Retinal pigment epithelial cell (primary cell): ENCODE data around the gene MAP3K19.
A peak's percentile ranks its signal among the peaks of the same experiment; 100 is the strongest.

ENCODE experiments used
- DNase-seq: peaks from one replicate; pipeline ENCODE4 v3.0.0-alpha.2; 2010; ENCODE audit warnings: low read depth
- H3K4me3 ChIP-seq: 2 replicates; pipeline ENCODE4 v1.5.1; 2011; ENCODE audit warnings: mild to moderate bottlenecking, low read length, control low read depth, moderate library complexity
- TF ChIP-seq, protein P1 (sequence below): conservative IDR thresholded peaks from 2 replicates; pipeline ENCODE4 v1.5.1; 2011; ENCODE audit warnings: low read depth, low read length, control low read depth, inconsistent platforms

Gene MAP3K19

GRCh38 chr2:135063210-135063609, 16.0 kb upstream of the MAP3K19 start:
- TF ChIP-seq, protein P1, sequence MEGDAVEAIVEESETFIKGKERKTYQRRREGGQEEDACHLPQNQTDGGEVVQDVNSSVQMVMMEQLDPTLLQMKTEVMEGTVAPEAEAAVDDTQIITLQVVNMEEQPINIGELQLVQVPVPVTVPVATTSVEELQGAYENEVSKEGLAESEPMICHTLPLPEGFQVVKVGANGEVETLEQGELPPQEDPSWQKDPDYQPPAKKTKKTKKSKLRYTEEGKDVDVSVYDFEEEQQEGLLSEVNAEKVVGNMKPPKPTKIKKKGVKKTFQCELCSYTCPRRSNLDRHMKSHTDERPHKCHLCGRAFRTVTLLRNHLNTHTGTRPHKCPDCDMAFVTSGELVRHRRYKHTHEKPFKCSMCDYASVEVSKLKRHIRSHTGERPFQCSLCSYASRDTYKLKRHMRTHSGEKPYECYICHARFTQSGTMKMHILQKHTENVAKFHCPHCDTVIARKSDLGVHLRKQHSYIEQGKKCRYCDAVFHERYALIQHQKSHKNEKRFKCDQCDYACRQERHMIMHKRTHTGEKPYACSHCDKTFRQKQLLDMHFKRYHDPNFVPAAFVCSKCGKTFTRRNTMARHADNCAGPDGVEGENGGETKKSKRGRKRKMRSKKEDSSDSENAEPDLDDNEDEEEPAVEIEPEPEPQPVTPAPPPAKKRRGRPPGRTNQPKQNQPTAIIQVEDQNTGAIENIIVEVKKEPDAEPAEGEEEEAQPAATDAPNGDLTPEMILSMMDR: no peak
- DNase-seq: no peak
- H3K4me3 ChIP-seq: no peak overlapping the region

GRCh38 chr2:135059577-135059976, 12.3 kb upstream of the MAP3K19 start:
- TF ChIP-seq, protein P1: no peak
- H3K4me3 ChIP-seq: no peak overlapping the region

DNA sequence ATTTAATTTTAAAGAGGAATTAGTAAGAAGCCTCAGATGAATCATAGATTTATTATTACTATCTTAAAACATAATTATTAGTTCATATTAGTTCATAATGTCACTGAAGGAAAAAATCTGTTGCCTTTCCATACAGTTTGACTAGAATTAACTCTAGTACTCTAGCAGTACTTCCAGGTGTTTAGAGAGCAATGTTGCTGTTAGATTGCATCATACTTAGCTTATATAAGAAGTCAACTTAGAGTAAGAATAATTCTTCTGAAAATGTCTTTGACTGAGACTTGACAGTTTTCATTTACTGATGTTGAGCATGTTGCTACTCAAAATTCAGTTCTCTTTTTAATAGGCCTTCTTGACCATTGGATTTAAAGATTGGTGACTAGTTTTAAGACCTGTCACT, 9.5 kb upstream of the MAP3K19 start:
- no peak for DNase-seq
- TF ChIP-seq, protein P1: no peak
- H3K4me3 ChIP-seq: no peak overlapping the region

More at GRCh38 chr2:135059577-135059976, 12.3 kb upstream of the MAP3K19 start:
- no peak for DNase-seq

DNA sequence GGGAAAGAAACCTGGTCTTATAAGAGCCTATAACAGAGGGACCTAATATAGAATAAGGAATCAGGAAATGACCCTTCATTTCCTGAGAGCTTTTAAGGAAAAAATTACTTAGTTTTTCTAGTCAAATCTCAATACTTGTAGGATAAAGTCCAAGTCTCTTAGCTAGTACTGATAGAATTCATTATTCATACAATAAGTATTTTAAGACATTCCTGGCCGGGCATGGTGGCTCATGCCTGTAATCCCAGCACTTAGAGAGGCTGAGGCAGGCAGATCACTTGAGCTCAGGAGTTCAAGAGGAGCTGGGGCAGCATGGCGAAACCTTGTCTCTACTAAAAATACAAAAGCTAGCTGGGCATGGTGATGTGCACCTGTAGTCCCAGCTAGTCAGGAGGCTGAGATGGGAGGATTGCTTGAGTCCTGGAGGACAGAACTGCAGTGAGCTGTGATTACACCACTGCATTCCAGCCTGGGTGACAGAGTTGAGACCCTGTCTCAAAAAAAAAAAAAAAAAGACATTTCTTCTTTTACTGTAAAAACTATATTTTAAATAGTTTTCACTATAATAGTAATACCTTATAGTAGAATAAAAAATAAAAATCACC, 8.0 kb upstream of the MAP3K19 start:
- DNase-seq: peak; percentile 62
- no peak overlapping the region for H3K4me3 ChIP-seq
- TF ChIP-seq, protein P1: no peak

DNA sequence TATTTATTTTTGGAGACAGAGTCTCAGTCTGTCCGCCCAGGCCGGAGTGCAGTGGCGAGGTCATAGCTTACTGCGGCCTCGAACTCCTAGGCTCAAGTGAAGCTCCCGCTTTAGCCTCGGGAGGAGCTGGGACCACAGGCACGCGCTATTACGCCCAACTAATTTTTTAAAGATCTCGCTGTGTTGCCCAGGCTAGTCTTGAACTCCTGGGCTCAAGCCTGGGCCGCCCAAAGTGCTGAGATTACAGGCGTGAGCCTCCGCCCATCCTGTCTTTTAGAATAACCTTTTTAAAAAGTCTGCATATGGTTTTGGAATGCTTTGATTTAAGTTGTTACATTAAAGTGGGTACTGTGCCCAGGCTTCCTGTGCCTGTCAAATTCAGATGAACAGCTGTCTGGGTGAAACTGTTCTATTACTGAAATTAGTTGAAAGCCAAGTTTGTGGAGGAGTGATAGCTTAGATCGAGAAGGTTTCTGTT, 5.8 kb upstream of the MAP3K19 start:
- DNase-seq: no peak
- TF ChIP-seq, protein P1: no peak
- peak overlapping the region; percentile 100 for H3K4me3 ChIP-seq

GRCh38 chr2:135052042-135052876, 5.0 kb upstream of the MAP3K19 start, which contains the start of gene RAB3GAP1:
RAB3GAP1 (plus strand) TSS chr2:135052292; CDS start chr2:135052308, 16 bp downstream.
- DNase-seq: peak; percentile 68
- peak within 1 kb of the TSS; percentile 100 for H3K4me3 ChIP-seq
- TF ChIP-seq, protein P1: no peak
